ENCODE results near the gene C1QBP. TPM values are rescaled to one million over a fixed set of nuclear protein-coding genes. Genes with fewer than 3 reads are reported as not detected.

C1QBP gene
- total and polyA plus RNA-seq, 2 of the 8 experiments (the other 6 are each of a cell fraction or from before 2014, with no cell fraction given) = 355 to 454 TPM

GRCh38 chr17:5446786-5447185, 7.8 kb upstream of the C1QBP start (continued):
- TF ChIP-seq SIX5 (IDR thresholded peaks at IDR 0.05; ENCODE audit: low read depth, low read length) (no peak), JUN (IDR thresholded peaks at IDR 0.05; ENCODE audit: low read depth, low read length) (no peak), BACH1 (IDR thresholded peaks at IDR 0.05; ENCODE audit: low read length) (no peak), RNF2 (IDR thresholded peaks at IDR 0.05; ENCODE audit: borderline replicate concordance, low read depth, low read length, missing control alignments, poor library complexity, severe bottlenecking) (no peak), CTCF (IDR thresholded peaks at IDR 0.05; ENCODE audit: control extremely low read depth in 1 of 3, insufficient read depth in 1 of 3, low read depth in 1 of 3, low read length in 3 of 3) (no peak), E2F6 (IDR thresholded peaks at IDR 0.05) (no peak)

Measured in H1 (cell line).